ENCODE data around the gene HSBP1L1. TPM values are rescaled to one million over a fixed set of nuclear protein-coding genes. Genes with fewer than 3 reads are reported as not detected.

Gene HSBP1L1
- total RNA-seq, 1 donor from 2014 or later: 5.6 TPM

DNA sequence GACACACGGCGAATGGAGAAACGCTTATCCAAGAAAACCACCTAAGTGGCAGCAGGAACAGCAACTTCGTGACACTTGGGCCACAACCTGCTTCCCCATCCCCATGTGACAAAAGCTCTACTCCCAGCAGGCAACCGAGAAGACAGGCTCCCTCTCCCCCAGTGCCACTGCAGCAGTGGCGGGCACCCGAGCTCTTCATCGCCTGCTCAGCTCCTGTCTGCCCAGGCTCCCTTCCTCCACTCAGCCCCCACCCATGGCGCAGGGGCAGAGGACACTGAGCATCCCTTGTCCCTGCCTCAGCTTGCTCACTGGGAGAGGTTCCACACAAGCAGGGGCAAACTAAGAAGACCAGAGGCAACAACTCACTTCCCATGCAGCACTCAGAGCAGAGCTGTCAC, 35.9 kb upstream of the HSBP1L1 start:
- no peak for DNase-seq (ENCODE audit: extremely low read depth, low read depth, low spot score)

DNA sequence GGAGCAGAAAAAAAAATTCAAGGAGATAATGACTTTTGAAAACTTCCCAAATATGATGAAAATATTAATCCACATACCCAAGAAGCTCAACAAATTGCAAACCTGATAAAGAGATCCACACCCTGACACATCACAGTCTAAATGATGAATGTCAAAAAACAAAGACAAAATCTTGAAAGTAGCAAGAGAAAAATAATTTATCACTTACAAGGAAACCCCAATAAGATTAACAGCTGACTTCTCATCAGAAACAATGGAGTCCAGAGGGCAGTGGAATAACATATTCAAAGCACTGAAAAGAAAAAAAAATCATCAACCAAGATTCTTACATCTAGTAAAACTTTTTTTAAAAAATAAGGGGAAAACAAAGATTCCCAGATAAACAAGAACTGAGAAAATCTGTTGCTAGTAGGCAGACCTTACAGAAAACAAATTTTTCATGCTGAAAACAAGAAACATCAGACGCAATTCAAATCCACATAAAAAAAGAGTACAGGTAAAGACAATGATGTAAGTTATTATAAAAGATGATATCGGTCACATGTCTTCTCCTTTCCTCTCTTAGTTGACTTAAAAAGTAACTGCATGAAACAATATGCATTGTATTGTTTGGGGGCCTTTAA, 34.3 kb upstream of the HSBP1L1 start:
- no peak for DNase-seq (ENCODE audit: extremely low read depth, low read depth, low spot score)

DNA sequence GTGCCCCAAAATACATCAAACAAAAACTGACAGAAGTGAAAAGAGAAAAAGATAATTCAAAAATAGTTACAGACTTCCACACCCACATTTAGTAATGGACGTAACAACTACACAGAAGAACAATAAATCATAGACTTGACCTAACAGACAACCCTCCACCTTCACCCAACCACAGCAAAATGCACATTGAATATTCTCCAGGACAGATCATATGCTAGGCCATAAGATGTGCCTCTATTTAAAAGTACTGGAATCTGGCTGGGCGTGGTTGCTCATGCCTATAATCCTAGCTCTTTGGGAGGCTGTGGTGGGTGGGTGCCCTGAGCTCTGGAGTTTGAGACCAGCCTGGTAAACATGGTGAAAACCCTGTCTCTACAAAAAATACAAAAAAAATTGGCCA, 33.0 kb upstream of the HSBP1L1 start:
- no peak for DNase-seq (ENCODE audit: extremely low read depth, low read depth, low spot score)

DNA sequence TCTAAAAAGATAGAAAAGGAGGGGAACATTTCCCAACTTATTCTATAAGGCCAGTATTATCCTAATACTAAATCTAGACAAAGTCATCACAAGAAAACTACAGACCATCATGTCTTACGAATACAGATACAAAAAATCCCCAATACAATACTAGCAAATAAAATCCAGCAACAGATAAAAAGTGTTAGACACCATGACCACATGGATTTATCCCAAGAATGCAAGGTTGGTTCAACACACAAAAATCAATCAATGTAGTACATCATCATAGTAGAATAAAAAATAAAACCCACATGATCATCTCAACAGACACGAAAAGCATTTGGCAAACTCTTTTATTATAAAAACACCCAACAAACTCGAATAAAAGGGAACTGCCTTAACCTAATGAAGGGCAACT, 31.5 kb upstream of the HSBP1L1 start:
- DNase-seq (ENCODE audit: extremely low read depth, low read depth, low spot score): no peak

DNA sequence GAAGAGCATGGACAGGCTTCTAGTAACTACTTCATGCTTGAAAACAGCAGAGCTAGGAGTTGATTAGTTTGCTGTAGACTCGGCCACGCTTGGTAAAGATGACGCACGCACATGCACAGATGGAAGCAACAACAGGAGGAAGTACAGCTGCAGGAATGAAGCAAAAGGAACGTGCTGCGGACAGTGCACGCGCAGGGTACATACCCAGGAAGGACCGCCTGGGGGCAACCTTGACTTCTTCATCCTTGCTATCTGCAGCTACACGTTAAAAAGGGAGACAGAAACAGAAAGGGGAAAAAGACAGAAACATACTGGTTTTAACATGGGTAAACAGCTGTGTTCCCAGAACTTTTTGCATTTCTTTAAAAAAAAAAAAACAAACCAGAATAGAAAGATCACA, 30.7 kb upstream of the HSBP1L1 start:
- DNase-seq (ENCODE audit: extremely low read depth, low read depth, low spot score): no peak

DNA sequence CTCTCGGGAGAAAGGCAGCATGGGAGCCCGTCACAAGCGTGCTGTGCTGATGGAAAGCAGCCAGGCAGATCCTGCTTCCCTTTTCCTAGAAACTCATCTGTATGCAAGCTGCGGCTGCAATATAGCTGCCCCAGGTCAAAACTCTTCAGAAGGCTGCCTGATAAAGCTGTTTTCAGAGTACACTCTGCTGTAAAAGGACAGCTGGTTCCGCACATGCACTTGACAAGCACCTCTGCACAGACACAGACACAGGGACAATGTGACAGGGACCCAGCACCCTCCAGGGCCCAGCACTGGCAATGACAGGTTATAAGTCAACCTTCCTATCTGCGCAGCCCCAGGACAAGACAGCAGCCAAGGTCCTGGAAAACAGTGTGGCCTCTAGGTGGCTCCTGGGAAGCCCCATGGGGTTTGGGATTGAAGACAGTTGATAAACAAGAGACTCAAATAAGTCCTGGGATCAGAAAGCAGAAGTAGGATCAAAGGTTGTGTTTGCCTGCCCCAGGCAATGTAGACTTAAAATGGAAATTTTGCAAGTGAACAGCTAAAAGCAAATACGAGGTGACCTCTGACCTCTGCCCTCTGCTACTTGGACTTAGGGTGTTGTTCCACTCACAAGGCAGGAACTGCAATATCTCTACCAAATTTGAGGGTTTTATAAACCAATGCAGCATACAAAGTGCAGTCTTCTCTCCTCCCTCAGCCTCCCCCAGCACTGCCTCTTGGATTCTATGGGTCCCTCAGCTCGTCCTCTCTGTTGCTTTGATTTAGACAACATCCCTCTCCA, 29.9 kb upstream of the HSBP1L1 start:
- DNase-seq (ENCODE audit: extremely low read depth, low read depth, low spot score): no peak

DNA sequence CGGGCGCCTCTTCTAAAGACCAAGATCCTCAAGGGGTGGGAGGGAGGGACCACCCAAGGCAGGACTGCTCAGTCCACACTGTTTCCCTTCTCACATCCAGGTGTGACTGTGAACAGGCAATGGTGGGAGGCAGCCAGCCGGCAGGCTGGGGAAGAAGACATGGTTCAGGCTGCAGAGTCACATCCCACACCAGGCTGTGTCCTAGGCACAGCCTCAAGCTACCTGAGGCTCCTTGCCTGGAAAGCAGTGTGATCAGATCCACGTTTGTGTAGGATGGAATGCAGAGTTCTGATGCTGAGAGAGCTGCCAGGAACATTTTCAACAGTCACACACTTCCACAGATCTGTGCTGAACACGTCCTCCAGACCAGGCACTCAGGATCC, 29.4 kb upstream of the HSBP1L1 start:
- DNase-seq (ENCODE audit: extremely low read depth, low read depth, low spot score): no peak

DNA sequence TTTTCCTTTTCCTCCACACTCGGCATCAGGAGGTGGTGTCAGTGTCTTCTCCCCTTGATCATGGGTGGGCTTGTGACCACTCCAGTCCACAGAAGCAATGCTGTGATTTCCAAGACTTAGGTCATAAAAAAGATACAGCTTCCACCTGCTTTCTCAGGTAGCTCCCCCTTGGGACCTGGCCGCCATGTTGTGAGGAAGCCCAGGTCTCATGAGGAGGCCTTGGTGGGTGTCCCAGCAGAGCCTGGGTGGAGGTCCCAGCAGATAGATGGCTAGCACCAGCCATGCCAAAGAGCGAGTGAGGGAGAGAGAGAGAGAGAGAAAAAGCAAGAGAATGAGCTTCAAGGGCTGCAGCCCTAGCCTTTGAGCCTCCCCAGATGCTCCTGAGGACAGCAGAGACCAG, 28.9 kb upstream of the HSBP1L1 start:
- DNase-seq (ENCODE audit: extremely low read depth, low read depth, low spot score): no peak

DNA sequence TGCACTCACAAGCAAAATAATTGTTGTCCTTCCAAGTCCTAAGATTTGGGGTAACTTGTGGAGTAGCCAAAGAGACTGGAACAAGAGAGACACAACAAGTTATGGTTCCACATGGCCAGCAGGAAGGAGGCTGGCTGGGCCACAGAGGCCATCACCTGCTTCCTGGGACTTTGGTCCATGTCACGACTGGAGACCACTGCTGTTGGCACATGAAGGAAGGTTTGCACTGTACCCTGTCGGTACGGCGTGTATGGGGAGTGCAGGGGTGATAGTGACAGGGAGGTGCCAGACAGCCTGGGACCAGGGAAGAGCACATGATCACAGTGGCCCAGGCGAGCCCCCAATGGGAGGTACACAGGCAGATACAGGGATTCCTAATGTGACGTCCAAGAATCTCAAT, 28.5 kb upstream of the HSBP1L1 start:
- no peak for DNase-seq (ENCODE audit: extremely low read depth, low read depth, low spot score)

DNA sequence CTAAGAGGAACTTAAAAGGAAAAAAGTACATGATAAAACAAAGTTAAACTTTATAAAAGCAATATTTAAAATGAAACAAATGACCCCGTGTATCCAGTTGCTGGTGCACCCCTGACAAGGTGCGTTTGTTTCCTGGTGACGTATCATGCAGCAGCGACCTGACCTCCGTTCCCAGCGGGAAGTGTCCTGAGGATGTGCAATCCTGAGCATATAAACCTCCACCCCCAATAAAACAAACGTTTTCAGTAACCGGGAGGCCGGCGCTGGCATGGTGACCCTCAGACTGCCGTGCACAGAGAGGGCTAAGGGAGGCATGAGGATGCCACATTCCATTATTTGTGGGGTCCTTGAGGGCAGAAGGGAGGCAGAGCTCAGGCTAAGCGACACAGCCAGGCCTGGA, 27.8 kb upstream of the HSBP1L1 start:
- DNase-seq (ENCODE audit: extremely low read depth, low read depth, low spot score): no peak

DNA sequence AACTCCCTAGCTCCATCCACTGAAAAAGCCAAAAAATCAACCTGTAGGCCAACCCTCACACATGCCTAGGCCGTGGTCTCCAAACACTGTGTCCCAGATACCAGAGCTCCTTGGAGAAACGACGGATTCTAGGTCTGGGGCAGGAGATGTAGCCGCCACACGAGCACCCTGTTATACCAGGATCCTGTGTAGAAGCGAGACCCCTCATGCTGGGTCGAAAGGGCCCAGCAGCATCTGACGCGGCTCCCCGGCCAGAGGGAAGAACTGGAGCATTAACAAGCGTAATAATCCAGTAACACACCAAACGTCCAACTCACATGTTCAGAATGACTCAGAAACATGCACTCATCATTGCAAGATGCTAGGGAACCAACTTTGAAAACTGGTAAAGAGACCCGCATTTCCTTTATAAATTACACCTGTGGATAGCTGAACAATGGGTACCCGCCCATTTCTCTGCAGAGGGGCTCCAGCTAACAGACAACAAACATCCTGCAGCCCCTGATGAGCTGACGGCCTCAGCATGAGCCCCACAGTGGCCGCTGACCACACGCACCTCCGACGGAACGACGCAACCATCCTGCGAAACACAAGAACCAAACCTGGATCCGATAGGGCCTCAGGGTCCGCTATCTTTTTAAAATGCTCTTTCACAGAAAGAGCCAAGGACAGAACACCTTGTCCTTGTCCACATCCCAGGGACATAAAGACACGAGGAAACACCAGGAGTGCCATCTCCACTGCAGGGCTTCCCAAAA, 27.2 kb upstream of the HSBP1L1 start:
- no peak for DNase-seq (ENCODE audit: extremely low read depth, low read depth, low spot score)

DNA sequence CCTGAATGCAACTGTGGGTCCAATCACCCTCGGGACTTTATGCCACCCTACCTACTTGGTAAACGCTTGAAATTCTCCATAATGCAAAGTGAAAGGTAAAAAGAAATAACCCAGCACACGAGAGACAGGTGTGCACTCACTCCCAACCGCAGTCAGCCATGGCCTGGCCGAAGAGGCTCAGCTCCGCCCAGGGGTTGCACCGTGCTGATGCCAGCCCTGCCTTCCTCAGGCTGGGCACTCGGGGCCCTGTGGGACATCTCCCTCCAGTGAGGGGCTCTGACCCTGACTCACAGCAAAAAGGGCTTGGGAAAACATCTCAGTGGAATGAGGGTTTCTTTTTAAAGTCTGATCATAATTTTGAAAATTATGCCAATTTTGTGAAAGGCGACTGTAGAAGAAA, 26.2 kb upstream of the HSBP1L1 start:
- DNase-seq (ENCODE audit: extremely low read depth, low read depth, low spot score): no peak

DNA sequence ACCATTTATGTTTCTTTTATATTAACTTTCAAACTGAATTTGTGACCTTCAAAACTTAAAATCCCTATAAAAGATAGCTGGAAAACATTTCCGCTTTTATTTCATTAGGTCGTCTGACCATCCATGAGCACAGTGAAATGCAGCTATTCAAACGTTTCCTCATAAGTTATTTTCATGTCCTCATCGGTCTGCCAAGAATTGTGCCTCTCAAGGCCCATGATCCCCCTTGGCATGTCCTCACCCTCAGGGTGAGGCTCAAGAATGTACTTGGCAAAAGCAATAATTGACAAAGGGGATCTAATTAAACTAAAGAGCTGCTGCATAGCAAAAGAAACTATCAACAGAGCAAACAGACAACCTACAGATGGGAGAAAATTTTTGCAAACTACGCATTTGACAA, 25.3 kb upstream of the HSBP1L1 start:
- no peak for DNase-seq (ENCODE audit: extremely low read depth, low read depth, low spot score)

DNA sequence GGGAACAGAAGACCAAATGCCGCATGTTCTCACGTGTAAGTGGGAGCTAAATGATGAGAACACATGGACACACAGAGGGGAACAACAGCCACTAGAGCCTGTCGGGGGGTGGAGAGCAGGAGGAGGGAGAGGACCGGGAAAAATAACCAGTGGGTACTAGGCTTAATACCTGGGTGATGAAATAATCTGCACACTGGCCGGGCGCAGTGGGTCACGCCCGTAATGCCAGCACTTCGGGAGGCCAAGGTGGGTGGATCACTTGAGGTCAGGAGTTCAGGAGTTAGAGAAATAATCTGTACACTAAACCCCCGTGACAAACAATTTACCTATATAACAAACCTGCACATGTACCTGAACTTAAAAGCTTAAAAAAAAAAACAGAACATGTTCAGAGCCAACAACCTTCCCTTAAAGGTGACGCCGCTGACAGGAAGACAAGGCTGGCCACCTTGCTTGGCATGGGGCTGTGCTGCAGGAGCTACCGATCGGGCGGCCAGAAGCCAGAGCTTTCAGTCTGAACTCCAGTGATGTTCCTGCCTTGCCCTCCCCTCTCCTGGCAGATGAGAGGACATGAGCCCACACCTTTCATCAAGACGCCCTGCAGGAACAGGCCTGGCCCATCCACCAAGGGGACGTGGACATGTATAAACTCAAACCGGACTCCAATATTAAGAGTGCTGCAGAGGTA, 24.2 kb upstream of the HSBP1L1 start:
- no peak for DNase-seq (ENCODE audit: extremely low read depth, low read depth, low spot score)

DNA sequence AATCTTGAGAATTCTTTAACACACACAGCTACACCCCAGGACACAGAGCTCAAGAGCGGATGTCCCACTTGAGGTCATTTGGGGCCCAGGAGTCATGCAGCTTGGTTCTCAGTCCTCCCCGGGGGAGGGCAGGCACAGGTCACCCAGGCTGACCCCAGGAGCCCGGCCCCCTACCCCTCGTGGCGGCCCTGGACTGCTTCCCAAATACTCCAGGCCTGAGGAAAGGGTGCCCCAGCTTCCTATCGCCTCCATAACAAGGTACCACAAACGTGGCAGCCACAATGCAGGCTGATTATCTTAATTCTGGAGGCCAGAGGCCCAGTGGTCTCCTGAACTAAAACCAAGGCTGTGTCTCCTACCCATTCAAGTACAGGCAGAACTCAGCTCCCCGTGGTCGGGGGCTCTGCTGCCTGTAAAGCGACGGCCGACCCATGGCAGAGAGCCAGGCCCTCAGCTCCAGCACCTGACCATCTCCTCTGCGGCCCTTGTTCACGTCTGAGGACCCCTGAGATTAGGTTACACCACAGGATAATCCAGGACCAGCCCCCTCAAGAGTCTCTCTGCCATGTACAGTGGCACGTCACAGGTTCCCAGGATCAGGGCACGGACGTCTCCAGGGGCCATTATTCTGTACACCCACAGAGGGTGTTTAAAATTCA, 23.5 kb upstream of the HSBP1L1 start:
- DNase-seq (ENCODE audit: extremely low read depth, low read depth, low spot score): no peak

DNA sequence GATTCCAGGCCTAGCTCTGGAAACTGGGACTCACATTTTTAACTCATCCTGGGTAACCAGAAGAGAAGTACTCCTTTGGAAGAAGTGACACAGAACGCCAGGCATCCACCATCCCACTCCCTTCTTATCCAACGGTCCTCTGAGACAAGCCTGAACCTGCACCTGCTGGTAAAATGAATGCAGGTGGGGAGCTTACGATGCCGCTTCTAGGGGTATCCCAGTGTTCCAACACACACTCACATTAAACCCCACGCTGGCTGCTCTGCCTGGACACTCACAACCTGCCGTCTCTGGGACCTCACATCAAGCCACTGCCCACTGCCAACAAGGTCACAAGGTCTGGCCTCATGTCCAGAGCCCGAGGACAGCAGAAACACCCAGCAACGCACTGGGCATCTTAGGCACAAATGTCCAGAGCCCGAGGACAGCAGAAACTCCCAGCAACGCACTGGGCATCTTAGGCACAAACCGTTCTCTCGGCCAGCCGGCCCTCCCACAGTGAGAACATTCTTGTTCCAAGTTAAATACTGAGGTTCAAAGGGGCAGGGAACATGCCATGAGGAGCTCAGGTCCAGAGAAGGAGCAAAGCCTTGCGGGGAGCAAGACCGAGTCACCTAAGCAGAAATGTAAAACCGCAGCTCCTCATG, 22.8 kb upstream of the HSBP1L1 start:
- no peak for DNase-seq (ENCODE audit: extremely low read depth, low read depth, low spot score)

DNA sequence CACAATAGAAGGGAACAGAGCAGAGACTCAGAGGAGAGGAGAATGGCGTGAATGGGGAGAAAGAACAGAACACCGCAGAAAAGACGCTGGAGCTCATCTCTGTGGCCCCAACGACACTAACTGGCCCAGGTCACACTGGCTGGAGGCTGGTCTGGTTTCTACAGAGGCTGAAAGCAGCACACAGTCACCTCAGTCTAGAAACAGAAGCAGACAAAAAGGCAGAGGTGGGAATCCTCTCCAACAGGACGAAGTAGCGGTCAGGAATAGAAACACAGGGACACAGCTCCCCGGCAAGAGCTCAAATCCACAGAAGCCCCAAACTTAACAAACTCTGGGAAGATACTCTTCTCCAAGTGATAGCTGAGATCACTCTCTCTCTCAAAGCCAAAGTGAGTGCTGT, 22.2 kb upstream of the HSBP1L1 start:
- no peak for DNase-seq (ENCODE audit: extremely low read depth, low read depth, low spot score)

DNA sequence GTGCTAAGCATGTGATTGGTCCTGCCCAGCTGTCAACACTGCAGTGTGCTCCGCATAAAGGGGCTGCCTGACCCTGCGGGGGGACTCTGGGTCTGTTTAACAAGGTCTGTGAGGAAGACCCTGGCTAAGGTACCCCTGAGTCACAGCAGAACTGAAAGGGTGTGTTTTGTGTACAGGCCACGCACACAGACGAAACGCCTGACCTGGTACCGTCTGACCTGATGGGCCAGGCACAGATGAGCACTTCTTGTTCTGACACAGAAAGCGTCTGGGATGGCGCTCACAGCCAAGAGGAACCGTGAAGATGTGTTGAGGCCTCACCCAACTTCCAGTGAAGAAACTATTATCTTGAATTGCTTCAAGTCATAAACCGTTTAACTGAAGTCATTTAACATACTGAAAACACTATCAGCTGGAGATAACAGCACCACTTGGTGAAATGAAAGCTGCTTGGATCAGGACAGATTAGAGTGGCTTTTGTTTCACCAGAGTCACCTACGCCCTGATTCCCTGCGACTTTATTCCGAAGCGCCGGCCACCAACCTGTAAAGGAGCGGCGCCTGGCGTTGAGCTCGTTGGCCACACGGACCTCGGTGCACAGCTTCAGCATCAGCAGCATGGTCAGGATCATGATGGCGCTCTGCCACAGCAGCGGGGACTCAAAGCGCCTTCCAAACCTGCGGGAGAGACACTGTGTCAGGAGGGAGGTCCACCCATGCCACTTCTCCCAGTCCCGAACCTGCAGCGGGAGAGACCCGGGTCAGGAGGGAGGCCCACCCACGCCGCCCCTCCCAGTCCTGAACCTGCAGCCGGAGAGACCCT, 21.4 kb upstream of the HSBP1L1 start:
- DNase-seq (ENCODE audit: extremely low read depth, low read depth, low spot score): no peak

DNA sequence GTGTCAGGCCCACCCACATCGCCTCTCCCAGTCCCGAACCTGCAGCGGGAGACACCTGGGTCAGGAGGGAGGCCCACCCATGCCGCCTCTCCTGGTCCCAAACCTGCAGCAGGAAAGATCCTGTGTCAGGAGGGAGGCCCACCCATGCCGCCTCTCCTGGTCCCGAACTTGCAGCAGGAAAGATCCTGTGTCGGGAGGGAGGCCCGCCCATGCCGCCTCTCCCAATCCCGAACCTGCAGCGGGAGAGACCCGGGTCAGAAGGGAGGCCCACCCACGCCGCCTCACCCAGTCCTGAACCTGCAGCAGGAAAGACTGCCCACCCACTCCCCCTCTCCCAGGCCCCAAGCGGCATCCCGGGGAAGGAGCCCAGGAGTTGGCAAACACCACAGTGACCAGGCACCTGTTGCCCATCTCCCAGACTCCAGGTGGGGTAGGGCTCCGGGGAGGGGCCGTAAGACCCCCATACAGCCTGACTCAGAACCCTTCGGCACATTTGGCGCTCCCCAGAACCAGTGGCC, 20.8 kb upstream of the HSBP1L1 start:
- no peak for DNase-seq (ENCODE audit: extremely low read depth, low read depth, low spot score)
